Activated CD4-positive, alpha-beta T cell treated with anti-CD3 and anti-CD28 coated beads, Interleukin-2, Interleukin-6, amounts not matched to agents 100 ng/mL and 50 ng/mL, durations not matched to agents 16 hours and 8 hours (primary cell): ENCODE measurements around the gene ADGRE3.
"Not testable (repeated sequence)": the region's sequence is repeated elsewhere in the genome, so short reads cannot be mapped to it uniquely, and the experiment has no call there.

ENCODE experiments used
- DNase-seq: peaks from one replicate; pipeline ENCODE4 v3.0.0-alpha.2; 2020

ADGRE3 gene

DNA sequence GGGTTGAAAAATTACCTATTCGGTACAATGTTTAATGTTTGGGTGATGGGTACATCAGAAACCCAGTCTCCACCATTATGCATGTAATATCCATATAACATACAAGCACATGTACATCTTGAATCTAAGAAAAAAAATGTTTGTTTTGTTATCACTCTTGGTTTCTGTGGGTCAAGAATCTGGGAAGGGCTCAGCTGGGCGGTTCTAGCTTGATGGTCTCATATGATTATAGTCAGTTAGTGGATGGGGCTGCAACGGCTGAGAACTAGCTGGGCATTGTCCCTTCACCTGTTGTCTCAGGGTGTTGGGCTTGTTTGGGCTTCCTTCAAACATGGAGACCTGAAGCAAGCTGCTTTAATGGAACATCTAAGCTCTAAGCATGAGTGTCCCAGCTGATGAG, 4.7 kb downstream of the ADGRE3 start:
- no peak for DNase-seq

DNA sequence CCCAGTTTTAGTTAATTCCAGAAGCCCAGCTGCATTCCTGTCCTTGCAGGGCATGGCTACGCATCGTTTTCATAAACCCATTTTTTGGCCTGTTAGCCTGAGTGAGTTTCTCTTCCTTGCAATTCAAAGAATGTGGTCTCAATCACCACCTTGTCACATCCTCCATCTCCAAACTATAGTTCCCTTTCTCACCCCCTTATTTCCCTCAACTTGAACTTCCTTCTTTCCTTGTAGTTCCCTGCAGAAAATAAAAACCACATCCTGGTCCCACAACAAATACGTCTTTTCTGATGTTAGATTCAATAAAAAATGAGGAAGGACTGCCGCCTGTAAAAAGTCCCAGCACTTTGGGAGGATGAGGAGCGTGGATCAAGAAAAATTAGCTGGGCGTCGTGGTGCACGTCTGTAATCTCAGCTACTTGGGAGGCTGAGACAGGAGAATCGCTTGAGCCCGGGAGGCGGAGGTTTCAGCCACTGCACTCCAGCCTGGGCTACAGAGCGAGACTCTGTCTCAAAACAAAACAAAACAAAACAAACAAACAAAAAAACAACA, 13.2 kb downstream of the ADGRE3 start:
- DNase-seq = no peak

DNA sequence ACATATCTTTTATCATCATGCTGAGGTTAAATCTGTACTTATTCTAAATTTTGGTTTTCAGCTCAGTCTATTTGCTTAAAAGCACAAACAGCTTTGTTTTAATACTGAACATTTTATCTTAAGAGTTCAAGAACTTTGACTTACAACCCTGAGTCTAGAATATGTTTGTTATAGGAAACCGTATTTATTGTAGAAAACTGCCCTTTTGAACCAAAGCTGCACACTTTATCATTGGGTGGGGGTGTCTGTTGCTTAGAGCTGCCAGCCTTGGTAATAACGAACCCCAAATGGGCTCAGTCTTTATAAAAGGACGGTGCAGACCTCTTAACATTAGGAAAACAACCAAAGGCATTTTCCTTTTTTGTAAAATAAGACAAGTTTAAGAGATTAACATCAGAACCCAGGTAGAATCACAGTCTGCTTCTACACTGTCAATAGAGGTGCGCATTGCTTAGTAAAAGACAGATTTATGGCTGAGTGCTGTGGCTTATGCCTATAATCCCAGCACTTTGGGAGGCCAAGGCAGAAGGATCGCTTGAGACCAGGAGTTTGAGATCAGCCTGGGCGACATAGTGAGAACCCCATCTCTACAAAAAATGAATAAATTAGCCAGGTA, 14.7 kb downstream of the ADGRE3 start:
- DNase-seq = no peak

DNA sequence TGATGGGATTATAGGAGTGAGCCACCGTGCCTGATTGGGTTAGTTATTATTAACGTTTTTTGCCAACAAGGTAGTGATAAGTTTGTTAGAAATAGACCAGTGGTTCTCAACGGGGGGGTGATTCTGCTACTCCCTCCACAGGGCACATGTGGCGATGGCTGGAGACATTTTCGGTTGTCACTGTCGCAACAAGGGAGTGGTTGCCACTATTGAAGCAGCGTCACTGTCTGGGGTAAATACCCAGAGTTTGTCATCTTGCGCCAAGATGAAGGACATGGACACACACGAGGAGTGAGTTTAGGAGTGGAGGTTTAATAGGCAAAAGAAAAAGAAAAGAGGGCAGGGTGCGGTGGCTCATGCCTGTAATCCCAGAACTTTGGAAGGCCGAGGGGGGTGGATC, 18.9 kb downstream of the ADGRE3 start:
- no peak for DNase-seq

DNA sequence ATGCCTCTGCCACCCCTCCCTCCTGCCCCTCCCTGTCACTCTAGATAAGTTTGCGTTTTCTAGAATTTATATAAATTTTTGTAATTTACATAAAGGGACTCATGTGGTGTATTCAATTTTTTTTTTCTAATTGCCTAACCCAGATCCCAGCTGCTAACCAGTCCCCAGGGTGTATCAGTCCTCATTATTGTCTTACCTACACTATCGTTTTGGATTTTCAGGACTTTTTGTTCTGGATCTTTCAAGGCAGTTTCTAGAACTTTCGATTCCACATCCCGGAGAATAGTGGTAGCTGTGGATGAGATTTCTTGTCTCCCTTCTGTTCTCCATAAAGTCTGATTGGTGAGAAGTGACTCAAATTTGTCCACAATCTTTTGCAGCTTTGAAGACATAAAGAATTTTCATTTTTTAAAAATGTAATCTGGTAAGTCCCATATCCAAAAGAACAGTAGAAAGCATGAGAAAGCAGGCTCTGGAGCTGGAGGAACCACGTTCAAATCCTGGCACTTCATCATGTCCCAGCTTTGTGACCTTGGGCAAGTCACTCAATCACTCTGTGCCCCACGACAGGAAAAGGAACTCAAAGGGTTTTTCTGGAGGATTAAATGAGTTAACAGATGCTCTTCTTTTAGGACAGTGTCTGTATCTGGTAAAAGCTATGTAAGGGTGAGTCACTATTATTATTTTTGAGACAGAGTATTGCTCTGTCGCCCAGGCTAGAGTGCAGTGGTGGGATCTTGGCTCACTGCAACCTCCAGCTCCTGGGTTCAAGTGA, 19.7 kb downstream of the ADGRE3 start:
- no peak for DNase-seq

DNA sequence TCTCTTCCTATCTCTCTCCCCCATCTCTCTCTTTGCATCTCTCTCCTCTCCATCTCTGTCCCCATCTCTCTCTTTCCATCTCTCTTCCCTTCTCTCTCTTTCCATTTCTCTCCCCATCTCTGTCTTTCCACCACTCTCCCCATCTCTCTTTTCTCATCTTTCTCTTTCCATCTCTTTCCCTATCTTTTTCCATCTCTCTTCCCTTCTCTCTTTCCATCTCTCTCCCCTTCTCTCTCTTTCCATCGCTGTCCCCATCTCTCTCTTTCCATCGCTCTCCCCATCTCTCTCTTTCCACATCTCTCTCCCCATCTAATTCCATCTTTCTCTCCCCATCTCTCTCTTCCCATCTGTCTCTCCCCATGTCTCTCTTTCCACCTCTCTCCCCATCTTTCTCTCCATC, 24.5 kb downstream of the ADGRE3 start:
- no peak for DNase-seq

DNA sequence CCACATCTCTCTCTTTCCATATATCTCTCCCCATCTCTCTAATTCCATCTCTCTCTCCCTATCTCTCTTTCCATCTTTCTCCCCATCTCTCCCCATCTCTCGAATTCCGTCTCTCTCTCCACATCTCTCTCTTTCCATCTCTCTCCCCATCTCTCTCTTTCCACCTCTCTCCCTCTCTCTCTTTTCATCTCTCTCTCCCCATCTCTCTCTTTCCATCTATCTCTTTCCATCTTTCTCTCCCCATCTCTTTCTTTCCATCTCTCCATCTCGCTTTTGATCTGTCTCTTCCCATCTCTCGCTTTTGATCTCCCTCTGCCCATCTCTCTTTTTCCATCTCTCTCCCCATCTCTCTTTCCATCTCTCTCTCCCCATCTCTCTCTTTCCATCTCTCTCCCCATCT, 25.6 kb downstream of the ADGRE3 start:
- DNase-seq = no peak

DNA sequence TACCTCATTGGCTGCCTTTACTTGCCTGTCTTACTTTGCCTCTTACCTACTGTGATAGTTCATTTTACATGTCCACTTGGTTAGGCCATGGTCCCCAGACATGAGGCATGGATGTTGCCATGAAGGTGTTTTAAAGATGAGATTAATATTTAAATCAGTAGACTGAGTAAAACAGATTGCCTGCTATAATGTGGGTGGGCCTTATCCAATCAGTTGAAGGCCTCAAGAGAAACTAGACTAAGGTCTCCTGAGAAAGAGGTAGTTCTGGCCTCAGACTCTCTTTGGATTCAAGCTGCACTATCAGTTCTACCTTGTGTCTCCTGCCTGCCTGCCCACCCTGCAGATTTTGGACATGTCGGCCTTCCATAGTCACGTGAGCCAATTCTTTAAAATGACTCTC, 26.1 kb downstream of the ADGRE3 start:
- DNase-seq = no peak

DNA sequence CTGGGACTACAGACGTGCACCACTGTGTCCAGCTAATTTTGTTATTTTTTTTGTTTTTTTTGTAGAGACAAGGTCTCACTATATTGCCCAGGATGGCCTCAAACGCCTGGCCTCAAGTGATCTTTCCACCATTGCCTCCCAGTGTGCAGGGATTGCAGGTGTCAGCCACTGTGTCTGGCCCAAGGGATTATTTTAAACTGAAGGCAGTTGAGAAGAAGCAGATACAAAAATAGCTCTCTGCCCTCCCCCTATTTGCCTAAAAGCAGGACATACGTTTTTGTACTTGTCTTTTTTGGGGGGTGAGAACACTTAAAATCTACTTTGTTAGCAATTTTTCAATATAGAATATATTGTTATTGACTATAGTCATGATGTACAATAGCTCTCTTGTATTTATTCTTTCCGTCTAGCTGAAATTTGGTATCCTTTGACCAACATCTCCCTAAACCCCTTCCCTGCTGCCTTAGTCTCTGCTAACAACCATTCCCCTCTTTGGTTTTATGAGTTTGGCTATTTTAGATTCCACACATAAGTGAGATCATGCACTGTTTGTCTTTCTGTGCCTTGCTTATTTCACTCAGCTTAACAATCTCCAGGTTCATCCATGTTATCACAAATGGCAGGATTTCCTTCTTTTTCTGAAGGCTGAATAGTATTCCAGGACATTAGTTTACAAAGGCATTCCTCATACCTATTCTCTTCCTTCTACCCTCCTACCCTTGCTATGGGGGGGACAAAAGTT, 34.9 kb downstream of the ADGRE3 start:
- DNase-seq = no peak

DNA sequence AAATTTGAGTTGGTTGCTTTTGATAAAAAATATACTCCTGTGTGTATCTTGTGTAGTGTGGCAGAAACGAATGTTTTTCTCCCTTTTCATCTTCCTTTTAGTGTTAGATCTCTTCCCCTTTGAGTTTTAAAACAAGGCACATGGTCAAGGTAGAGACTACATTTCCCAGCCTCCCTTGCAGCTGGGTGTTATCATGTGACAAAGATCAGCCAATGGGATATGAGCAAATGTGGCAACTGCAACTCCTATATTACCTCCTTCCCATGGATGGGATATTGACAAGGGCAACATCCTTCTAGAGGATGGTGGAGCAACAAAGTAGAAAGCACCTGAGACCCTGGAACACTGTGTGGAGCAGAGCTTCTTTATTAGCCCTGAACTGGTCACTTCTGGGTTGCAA, 42.4 kb downstream of the ADGRE3 start:
- DNase-seq = peak; percentile 49

DNA sequence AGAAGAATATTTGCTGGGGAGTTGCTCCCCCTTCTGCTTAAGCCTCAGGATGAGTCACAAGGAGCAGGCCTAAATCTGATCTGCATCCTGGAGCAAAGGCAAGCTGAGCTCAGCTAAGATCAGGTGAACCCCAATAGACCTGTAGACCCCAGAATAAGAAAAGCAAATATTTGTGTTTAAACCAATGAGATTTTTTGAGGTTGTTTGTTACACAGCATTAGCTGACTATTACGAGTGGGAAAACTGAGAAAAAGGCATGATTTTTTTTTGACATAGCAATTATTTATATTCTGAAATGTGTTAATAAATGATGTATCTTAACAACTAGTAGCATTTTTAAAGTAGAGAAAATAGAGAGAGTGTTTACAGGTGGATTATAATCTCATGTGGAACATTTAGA, 45.1 kb downstream of the ADGRE3 start:
- DNase-seq = no peak

DNA sequence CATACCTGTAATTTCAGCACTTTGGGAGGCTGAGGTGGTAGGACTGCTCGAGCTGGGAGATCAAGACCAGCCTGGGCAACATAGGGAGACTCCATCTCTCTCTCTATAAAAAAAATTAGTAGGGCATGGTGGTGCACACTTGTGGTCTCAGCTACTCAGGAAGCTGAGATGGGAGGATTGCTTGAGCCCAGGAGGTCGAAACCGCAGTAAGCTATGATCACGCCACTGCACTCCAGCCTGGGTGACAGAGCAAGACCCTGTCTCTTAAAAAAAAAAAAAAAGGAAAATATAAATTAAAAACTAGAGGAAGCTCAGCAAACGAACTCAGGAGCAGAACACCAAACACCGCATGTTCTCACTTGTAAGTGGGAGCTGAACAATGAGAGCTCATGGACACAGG, 50.2 kb downstream of the ADGRE3 start:
- not testable (repeated sequence) for DNase-seq

DNA sequence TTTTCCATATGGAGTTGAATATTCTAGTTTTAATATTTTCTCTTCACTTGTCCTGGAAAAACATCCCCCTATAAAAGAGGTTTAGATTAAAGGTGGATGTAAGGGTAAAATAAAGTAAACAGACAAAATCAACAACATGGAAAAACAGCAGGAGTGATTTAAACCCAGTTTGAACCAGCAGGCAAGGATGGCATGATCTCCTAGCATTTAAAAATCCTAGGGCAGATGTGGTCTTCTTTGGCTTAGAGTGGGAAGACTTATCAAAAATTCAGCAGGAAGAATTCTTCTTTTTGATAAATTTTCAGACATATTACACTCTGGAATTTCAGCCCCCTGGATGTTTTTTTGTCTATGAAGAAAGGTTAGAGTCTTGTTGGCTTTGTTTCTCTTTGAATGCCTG, 55.2 kb downstream of the ADGRE3 start:
- DNase-seq = no peak

DNA sequence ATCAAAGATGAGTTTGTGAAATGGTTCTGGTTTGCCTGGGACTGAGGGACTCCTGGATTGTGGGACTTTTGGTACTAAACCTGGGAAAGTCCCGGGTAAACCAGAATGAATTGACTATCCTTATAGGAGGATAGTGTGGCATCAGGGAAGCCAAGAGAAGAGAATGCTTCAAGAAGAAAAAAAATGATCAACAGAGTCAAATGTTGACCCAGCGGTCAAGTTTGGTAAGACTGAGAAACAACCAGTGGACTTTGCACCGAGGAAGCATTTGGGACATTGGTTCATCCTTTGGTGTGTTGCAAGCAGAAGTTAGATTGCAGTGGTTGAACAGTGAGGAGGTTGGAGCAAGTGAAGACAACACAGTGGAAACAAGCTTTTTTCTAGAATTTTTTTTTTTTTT, 58.2 kb downstream of the ADGRE3 start:
- no peak for DNase-seq

DNA sequence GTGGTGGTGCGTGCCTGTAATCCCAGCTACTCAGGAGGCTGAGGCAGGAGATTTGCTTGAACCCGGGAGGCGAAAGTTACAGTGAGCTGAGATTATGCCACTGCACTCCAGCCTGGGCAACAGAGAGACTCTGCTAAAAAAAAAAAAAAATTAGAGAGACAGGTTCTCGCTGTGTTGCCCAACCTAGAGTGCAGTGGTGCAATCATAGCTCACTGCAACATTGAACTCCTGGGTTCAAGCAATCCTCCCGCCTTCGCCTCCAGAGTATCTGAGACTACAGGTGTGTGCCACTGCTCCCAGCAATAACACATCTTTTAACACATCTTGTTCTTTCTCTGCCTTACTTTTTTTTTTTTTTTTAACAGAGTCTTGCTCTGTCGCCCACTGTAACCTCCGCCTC, 59.0 kb downstream of the ADGRE3 start:
- no peak for DNase-seq

DNA sequence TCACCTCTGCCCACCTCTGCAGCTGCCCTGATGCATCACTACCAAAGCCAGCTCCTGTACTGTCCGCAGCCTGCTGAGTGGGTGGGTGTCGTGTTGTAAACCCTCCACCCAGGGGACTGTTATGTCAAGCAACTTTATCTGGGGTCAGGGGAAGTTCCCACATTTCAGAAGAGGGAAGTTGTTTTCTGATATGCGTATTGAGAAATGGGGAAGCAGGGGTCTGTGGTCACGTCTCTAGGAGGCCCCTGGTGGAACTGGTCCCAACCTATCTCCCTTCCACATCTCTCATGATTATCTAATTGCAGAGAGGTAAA, 60.6 kb downstream of the ADGRE3 start:
- DNase-seq = no peak

DNA sequence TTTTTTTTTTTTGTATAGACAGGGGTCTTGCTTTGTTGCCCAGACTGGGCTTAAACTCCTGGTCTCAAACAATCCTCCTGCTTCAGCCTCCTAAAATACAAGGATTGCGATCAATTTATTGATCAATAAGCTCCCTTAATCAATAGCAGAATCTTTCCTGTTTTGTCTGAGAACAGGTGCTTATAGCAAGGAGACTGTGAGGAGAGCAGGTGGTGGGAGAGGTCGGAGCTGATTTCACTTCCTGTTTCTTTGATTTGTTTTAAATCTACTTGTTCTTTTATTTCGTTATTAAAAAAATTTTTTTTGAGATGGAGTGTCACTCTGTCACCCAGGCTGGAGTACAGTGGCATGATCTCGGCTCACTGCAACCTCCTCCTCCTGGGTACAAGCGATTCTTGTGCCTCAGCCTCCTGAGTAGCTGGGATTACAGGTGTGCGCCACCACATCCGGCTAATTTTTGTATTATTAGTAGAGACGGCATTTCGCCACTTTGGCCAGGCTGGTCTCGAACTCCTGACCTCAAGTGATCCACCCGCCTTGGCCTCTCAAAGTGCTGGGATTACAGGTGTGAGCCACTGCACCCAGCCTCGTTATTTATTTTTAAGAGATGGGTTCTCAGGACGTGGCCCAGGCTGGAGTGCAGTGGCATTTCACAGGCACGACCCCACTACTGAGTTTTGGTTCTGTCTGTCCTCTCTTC, 61.1 kb downstream of the ADGRE3 start:
- DNase-seq = not testable (repeated sequence)

DNA sequence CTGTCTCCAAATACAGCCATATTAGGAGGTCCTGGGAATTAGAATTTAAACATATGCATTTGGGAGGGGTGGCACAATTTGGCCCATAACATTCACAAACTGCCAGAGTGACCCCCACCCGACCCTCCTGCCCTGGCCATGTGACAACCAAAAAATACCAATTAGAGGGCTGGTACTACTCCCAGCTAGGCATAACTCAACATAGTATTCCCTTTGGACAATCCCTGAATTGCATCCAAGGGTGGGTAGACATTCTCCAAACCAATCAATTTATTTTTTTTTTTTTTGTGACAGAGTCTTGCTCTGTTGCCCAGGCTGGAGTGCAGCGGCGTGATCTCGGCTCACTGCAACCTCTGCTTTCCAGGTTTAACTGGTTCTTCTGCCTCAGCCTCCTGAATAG, 62.0 kb downstream of the ADGRE3 start:
- DNase-seq = no peak

DNA sequence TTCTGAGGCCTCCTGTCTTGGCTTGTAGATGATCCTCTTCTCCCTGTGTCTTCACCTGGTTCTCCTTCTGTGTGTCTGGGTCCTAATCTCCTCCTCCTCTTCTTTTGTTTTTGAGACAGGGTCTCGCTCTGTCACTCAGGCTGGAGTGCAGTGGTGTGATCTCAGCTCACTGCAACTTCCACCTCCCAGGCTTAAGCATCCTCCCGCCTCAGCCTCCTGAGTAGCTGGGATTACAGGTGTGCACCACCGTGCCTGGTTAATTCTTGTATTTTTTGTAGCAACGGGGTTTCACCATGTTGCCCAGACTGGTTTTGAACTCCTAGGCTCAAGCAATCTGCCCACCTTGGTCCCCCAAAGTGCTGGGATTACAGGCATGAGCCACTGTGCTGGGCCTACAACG, 62.4 kb downstream of the ADGRE3 start:
- not testable (repeated sequence) for DNase-seq

DNA sequence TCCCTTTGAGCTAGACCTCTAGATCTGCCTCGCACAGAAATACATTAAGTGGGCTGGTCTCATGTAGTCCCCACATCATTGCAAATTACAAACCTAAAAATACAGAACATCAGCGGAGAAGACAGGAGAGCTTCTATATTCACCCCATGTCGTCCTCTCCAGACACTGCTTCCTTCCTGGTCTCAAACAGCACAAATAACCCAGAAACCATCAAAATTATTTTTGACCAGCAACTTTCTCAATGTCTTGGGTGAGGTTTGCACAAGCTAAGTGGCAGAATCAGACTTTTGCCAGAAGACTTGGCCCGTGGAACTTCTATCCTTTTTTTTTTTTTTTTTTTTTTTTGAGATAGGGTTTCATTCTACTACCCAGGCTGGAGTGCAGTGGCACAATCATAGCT, 63.6 kb downstream of the ADGRE3 start:
- DNase-seq = no peak

DNA sequence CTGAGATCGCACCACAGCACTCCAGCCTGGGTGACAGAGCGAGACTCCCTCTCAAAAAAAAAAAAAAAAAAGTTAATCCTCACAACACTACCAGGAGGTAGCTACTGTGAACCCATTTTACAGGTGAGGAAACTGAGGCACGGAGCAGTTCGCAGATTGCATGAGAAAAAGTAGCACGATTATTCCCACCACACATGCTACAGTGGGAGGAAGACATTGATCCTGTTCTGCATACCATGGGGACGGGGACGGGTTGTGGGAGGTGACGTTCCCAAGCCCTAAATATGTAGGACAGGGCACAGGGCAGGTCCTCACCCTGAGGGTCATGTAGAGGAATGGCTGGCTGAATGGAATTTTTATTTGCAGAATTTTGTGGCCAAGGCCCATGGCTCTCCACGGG, 68.0 kb downstream of the ADGRE3 start:
- no peak for DNase-seq

DNA sequence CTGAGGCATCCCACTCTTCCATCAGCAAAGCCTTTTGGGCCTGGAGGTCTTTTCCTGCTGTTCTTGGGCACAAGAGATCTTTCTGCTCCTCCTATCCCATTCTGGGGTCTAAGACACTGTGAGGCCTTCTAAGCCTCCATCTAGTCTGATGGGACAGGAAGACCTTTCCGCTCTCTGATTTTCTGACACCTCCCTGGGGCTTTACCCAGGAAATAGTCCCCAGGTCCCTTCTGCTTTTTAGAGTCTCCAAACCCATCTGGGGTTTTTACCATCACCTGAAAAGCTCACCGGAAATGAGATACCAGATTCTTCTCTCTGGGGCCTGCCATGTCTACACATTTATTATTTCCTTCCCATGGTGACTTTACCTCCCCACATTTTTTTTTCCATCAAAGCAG, 70.7 kb downstream of the ADGRE3 start:
- peak; percentile 10 for DNase-seq

DNA sequence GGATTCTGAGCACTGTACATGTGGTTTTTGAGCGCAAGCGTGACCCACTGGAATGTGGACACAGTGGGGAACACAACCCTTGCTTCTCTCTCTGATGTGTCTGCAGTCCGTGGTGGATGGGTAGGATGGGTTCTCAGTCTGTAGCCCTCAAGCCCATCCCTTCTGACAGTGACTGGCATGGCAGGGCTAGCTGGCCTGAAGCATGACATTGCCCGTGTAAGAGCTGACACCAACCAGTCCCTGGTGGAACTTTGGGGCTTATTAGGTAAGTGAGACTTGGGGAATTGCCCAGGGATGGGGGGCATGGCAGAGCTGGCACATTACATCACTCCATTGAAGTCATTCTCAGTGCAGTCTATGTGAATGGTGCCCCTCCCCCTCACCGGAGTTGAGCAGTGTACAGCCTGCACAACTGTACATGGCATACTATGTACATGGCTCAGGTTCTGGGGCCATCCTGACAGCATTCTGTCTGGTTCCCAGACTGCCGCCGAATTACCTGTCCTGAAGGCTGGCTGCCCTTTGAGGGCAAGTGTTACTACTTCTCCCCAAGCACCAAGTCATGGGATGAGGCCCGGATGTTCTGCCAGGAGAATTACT, 75.0 kb downstream of the ADGRE3 start:
- DNase-seq = no peak
